Measurements from ENCODE around the gene SLC38A9. TPM values are rescaled to one million over a fixed set of nuclear protein-coding genes. Genes with fewer than 3 reads are reported as not detected.
"Not testable (repeated sequence)": the region's sequence is repeated elsewhere in the genome, so short reads cannot be mapped to it uniquely, and the experiment has no call there.

Gene SLC38A9
- 7.4 and 10.7 TPM in 2 replicates for total RNA-seq (2014; rRNA removed; shearing (Covaris generic))

- peak; percentile 96 for DNase-seq (ENCODE audit: low spot score)
These were observed at the start of gene SLC38A9 for GRCh38 chr5:55712023-55712859. TSS of gene SLC38A9 (minus strand) at chr5:55712324. CDS start at chr5:55697958, 14,366 bp downstream.

GRCh38 chr5:55761721-55762120, 49.6 kb upstream of the SLC38A9 start:
- not testable (repeated sequence) for DNase-seq (ENCODE audit: low spot score)

- DNase-seq (ENCODE audit: low spot score): no peak
These were observed 46.6 kb upstream of the SLC38A9 start for GRCh38 chr5:55758714-55759113.

- DNase-seq (ENCODE audit: low spot score): no peak
These were observed 46.1 kb upstream of the SLC38A9 start for GRCh38 chr5:55758231-55758630.

- no peak for DNase-seq (ENCODE audit: low spot score)
These were observed 38.4 kb upstream of the SLC38A9 start for GRCh38 chr5:55750499-55750898.

GRCh38 chr5:55750063-55750462, 37.9 kb upstream of the SLC38A9 start:
- no peak for DNase-seq (ENCODE audit: low spot score)

- no peak for DNase-seq (ENCODE audit: low spot score)
These were observed 37.3 kb upstream of the SLC38A9 start for GRCh38 chr5:55749387-55749786.

GRCh38 chr5:55747778-55748318, 35.7 kb upstream of the SLC38A9 start:
- DNase-seq (ENCODE audit: low spot score): no peak

GRCh38 chr5:55742778-55743177, 30.7 kb upstream of the SLC38A9 start:
- no peak for DNase-seq (ENCODE audit: low spot score)

GRCh38 chr5:55737793-55738192, 25.7 kb upstream of the SLC38A9 start, which contains the start of gene DDX4:
TSS of gene DDX4 (plus strand) at chr5:55738061. CDS start at chr5:55738964, 903 bp downstream.
- DNase-seq (ENCODE audit: low spot score): no peak

- DNase-seq (ENCODE audit: low spot score): no peak
These were observed 22.5 kb upstream of the SLC38A9 start for GRCh38 chr5:55734658-55735057.

GRCh38 chr5:55732585-55732984, 20.5 kb upstream of the SLC38A9 start:
- DNase-seq (ENCODE audit: low spot score): no peak

GRCh38 chr5:55731848-55732247, 19.7 kb upstream of the SLC38A9 start:
- no peak for DNase-seq (ENCODE audit: low spot score)

- DNase-seq (ENCODE audit: low spot score): no peak
These were observed 12.2 kb upstream of the SLC38A9 start for GRCh38 chr5:55724281-55724680.

GRCh38 chr5:55720188-55720703, 8.1 kb upstream of the SLC38A9 start:
- no peak for DNase-seq (ENCODE audit: low spot score)

- not testable (repeated sequence) for DNase-seq (ENCODE audit: low spot score)
These were observed 6.9 kb upstream of the SLC38A9 start for GRCh38 chr5:55719026-55719425.

GRCh38 chr5:55715519-55716078, 3.5 kb upstream of the SLC38A9 start:
- no peak for DNase-seq (ENCODE audit: low spot score)

GRCh38 chr5:55714749-55715148, 2.6 kb upstream of the SLC38A9 start:
- DNase-seq (ENCODE audit: low spot score): peak; percentile 12

GRCh38 chr5:55714339-55714738, 2.2 kb upstream of the SLC38A9 start:
- peak; percentile 34 for DNase-seq (ENCODE audit: low spot score)

- DNase-seq (ENCODE audit: low spot score): no peak
These were observed 1.7 kb upstream of the SLC38A9 start for GRCh38 chr5:55713871-55714270.

- no peak for DNase-seq (ENCODE audit: low spot score)
These were observed 559 bp downstream of the SLC38A9 start for GRCh38 chr5:55711507-55712022.

GRCh38 chr5:55708732-55709131, 3.4 kb downstream of the SLC38A9 start:
- no peak for DNase-seq (ENCODE audit: low spot score)
